ENCODE measurements around the gene TPM4.
A peak's percentile ranks its signal among the peaks of the same experiment; 100 is the strongest.

TPM4 gene

GRCh38 chr19:16042533-16043085 lies 33.7 kb upstream of the TPM4 start:
- no peak for DNase-seq

- no peak for DNase-seq
These were observed 33.0 kb upstream of the TPM4 start for GRCh38 chr19:16043156-16043757.

DNA sequence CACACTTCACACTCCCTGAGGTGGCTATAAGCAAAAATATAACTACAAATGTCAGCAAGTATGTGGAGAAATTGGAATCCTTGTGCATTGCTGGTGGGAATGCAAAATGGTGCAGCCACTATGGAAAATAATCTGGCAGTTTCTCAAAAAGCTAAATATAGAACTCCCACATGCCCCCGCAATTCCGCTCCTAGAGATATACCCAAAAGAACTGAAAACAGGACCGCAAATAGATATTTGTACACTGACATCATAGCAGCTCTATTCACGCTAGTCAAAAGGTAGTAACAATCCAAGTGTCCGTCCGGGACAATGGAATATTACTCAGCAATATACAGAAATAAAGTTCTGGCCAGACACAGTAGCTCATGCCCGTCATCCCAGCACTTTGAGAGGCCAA lies 31.5 kb upstream of the TPM4 start:
- no peak for DNase-seq

GRCh38 chr19:16045171-16045570 lies 31.1 kb upstream of the TPM4 start:
- DNase-seq, result no peak

- DNase-seq, result no peak
These were observed 30.4 kb upstream of the TPM4 start for GRCh38 chr19:16045893-16046292.

DNA sequence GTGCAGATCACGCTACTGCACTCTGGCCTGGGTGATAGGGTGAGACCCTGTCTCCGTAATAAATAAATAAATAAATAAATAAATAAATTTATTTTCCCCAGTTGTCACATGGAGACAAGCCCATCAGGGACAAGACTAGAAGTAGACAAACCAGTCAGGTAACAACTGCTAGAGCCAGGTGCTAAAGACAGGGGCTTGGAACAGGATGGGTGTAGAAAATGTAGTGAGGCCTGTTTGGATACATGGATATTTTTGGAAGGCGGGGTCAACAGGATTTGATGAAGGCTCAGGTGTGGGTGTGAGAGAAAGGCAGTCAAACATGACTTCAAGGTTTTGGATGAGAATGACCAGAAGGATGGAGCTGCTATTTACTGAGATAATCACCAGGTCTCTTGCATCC lies 27.7 kb upstream of the TPM4 start:
- DNase-seq, result no peak

DNA sequence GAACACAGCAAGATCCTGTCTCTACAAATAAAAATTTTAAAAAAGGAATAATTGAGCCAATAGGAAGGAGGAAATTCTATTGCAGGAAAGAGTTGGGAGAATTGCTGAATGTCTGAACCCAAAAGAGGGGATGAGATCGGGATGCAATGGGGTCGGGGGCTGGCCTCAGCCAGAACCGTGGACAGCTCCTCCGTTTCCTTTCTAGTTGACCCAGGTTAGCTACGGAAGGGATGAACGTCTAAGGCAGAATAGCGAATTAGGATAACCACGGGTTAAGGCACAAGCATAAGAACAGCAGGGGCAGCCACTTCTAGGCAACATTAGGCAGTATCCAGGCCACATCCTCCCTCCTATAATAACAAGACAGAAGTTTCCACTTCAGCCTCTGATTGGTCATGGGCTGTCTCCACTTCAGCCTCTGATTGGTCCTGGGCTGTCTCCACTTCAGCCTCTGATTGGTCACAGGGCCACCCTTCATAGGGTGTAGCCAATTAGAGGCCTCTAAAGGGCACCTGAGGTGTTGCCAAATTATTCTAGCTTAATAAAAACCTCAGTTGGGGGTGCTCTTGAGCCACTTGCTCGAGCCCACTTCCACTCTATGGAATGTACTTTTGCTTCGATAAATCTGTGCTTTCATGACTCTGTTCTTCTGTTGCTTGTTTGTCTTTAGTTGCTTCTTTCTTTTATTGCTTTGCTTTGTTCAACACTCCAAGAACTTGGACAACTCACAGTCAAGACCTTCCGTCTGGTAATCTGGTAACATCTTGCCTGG lies 24.9 kb upstream of the TPM4 start:
- DNase-seq, result peak; percentile 69

- DNase-seq, result no peak
These were observed 23.9 kb upstream of the TPM4 start for GRCh38 chr19:16052353-16052752.

GRCh38 chr19:16057062-16057461 lies 19.2 kb upstream of the TPM4 start:
- no peak for DNase-seq

- DNase-seq, result no peak
These were observed 16.0 kb upstream of the TPM4 start for GRCh38 chr19:16060294-16060693.

DNA sequence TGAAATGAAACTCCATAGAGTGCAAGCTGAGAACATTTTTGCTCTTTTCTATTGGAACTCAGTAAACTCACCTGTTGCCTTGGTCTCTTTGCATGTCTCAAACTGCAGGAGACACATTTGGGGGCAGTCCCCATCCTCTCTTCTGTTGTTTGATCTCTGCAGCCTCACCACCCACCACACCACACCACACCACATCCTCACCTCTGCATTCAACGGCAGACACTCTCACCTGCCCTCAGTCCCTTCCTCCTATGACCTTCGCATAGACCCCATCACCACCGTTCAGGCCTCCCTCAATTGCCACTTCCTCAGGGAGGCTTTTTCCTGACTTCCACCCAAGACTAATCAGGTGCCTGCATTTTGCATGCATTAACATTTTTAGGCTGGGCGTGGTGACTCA lies 14.4 kb upstream of the TPM4 start:
- no peak for DNase-seq

DNA sequence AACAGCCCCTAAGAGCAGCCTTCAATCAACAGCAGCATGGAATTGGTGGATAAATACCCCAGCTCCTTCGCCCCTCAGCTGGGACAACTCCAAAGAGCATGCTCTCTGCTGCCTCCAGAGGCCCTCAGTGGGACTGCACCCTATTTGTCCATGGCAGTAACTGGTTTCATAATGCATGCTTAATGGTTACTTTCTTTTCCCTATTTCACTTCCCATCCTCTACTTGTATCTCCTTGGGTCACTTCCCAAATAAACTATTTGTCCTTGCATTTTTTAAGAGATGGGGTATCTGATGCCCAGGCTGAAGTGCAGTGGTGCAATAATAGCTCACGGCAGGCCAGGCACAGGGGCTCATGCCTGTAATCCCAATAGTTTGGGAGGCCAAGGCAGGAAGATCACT lies 13.5 kb upstream of the TPM4 start:
- DNase-seq, result peak; percentile 68

- no peak for DNase-seq
These were observed 11.9 kb upstream of the TPM4 start for GRCh38 chr19:16064209-16064889.

DNA sequence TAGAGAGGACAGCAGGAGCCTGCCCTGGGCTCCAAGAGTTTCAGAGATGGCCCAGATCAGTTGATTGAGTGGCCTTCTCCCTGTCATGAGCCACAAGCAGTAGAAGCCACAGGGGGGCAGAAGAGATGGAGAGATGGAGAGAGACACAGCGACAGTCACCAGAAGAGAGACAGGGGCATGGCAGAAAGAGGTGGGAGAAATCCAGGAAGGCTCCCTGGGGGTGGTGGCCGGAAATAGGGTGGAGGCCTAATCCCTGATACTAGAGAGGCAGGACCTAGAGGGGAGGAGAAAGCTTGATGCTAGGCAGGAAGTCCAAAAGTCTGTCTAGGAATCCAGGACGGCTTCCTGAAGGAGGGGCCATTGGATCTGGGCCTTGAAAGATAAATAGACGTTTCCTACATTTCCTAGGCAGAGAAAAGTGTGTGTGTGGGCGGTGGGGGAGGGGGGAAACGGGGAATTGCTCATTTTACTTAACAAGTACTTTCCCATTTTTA lies 9.6 kb upstream of the TPM4 start:
- DNase-seq, result peak; percentile 65

GRCh38 chr19:16067205-16067938 lies 8.9 kb upstream of the TPM4 start:
- no peak for DNase-seq

GRCh38 chr19:16068696-16069259 lies 7.5 kb upstream of the TPM4 start:
- no peak for DNase-seq

DNA sequence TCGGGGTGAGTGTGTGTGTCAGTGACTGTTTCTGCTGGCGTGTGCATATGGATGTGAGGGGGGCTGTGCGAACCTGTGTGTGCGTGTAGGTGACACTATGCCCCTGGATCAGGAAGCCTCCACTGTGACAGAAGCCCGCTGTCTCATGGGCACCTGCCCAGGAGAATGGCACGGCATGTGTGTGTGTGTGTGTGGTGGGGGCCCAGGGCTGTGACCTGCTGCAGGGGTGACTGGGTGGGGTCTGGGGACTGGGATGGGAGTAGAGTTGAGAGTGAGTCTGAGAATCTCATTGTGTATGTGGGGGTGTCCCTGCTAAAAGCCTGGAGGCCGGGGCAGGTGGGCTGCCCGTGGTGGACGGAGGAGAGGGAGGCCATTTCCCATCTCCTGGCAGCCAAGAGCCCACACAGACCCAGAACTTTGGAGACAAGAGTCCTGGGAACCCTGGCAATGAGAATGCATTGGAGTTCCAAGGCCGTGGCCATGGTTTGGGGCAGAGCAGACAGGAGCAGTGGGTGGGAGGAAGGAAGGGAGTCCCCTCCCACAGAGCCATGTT lies 6.4 kb upstream of the TPM4 start:
- no peak for DNase-seq

DNA sequence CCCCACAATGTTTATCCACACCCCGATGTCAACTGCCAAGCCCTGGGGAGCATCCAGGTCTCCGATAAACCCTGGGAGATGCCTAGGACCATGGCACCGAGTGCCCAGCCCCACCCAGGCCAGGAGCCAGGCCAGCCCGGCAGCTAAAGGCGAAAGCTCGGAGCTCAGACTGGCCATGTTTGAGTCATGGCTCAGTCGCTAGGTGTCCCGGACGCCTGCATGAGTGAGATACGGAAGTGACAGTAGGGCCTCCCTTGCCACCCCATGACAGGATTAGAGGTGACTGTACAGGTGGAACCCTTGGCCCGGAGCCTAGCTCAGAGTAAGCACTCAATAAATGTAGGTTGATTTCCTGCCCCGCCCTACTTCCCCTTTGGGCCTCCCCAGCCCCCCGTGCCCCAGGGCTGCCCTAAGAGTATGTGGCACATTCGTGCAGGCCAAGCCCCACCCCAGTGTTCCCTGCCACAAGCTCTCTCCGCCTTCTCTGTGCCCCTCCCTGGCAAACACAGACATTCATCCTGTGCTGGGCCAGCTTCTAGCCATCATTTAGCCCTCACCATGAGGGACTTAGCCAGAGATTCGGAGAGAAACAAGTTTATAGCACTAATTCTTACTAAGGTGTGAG lies 5.8 kb upstream of the TPM4 start:
- DNase-seq, result peak; percentile 96

GRCh38 chr19:16071072-16071691 lies 5.1 kb upstream of the TPM4 start:
- DNase-seq, result no peak

DNA sequence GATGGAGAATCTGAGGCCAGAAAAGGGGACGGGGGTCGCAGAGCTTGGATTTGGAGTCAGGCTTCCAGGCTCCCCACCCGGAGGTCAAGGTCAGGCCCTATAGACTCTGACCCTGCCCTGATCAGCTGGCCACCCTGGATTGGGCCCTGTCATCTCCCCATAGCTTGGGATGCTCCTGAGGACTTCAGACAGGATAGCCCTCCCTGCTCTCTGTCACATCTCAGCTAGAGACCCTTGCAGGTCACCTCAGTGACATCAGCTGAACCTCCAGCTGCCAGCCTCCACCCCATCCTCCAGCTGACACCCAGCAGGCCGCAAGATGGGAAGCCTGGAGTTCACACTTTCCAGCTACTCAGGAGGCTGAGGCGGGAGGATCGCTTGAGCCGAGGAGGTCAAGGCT lies 2.8 kb upstream of the TPM4 start:
- no peak for DNase-seq

DNA sequence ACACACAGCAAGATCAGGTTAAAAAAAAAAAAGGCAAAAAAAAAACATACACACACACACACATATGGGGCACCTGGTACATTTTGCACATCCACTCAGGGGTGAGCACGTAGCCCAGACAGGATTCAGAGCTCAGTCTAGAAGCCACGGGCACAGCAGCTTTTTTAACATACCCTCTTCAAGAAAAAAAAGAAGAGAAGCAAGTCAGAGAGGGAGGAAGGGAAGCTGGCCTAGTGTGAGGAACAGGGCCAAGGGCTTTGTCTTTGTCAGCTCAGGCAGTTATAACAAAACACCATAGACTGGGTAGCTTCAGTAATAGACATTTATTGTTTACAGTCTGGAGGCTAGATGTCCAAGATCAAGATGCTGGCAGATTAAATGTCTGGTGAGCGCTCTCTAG lies 2.3 kb upstream of the TPM4 start:
- no peak for DNase-seq
